DMS79 treated with DMSO at 0.1 percent for 48 hours (cell line): Measurements from ENCODE around the gene PEDS1.
A peak's percentile ranks its signal among the peaks of the same experiment; 100 is the strongest.
"Not testable (repeated sequence)": the region's sequence is repeated elsewhere in the genome, so short reads cannot be mapped to it uniquely, and the experiment has no call there.

ENCODE experiments used
- DNase-seq: peaks from one replicate; lab custom pipeline; 2025; lab: John Stamatoyannopoulos, UW

Gene PEDS1

DNA sequence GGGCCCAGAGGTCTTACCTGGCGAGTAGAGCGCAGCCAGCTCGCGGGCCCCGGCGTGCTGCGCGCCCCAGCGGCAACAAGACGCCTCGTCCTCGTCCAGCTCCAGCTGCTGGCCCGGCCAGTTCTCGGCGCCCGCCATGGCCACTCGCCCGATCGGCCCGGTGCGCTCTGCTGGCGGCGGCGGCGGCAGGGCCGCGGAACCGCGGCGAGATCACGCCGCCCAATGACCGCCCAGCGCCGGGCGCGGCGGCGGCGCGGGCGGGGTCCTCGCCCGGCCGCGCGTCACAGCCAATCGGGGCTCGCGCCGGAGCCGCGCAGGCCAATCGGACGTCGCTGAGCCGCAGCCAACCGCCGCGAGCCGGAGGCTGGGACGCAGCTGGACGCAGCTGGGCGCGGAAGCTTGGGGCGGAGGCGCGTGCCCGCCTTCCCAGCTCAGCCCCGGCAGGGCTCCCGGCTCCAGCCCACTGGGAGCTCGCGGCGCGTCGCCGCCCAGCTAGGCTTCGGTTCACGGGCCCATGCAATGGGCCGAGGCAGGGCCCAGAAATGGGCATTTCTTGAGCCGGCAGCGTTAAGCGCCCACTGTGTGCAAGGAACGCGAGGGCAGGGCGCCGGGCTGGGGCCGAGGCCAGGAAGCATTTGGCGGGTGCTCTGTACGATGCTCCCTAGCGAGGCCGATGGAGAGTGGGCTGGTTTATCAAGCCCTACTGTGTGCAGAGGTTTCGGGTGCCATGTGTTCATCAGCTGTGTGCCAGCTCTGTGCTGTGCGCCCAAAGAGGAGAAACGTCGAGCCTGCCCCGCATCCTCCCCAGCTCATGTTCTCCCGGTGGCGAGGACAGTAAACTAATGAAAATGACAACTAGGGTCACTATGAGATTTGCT, at the start of gene PEDS1:
Gene PEDS1 (minus strand): TSS at position 224 of the 878 bp plus-strand sequence. CDS start 86 bp downstream, at position 138.
- DNase-seq: peak; percentile 78

DNA sequence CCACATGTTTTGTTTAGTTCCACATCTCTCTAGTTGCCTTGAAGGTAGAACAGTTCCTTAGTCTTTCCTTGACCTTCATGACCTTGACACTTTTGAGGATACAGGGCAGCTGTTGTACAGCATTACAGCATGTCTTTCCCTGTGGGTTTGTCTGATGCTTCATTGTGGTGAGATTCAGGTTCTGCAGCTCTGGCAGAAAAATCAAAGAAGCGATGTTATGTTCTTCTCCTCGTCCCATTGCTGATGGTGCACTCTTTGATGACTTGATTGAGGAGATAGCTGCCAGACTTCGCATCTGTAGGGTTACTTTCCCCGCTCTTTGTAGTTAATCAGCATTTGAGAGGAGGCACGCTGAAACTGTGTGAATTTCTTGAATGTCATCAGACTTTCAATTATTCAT, 49.2 kb upstream of the PEDS1 start:
- DNase-seq: no peak

DNA sequence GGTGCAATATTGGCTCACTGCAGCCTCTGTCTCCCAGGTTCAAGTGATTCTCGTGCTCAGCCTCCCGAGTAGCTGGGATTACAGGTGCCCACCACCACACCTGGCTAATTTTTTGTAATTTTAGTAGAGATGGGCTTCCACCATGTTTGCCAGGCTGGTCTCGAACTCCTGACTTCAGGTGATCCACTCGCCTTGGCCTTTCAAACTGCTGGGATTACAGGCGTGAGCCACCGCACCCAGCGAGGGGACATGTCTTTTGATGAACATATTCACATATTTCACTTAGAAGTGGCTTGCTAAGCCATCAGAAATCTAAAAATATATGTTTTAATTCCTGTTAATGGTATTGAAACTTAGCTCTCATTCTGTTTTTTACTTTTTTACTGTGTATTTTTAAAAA, 48.2 kb upstream of the PEDS1 start:
- not testable (repeated sequence) for DNase-seq

DNA sequence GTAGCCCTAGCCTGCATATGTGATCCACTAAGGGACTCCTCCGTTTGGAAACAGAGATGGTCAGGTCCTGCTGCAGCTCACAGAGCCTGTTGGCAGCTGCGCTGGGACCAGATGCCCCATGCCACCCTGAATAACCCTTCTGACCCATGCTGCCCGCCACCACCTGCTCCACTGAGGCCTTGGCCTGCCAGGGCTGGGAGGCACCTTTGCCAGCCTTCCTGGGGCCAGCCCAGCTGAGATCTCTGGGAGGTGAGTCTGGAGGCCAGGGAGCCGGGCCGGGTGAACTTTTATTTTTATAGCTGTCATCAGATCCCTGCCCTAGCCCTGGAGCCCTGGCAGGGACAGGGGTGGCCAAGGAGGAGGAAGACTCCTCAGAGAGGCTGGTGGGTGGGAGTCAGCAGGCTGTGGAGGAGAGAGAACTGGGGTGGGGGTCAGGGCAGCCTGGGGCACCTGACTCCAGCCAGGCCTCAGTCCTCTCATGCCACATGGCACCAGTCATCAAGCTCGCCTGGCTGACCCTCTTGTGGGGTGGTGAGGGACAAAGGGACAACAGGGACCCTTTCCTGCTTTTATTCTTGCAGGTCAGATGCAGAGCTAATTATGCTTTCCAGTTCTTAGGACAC, 47.1 kb upstream of the PEDS1 start:
- no peak for DNase-seq

DNA sequence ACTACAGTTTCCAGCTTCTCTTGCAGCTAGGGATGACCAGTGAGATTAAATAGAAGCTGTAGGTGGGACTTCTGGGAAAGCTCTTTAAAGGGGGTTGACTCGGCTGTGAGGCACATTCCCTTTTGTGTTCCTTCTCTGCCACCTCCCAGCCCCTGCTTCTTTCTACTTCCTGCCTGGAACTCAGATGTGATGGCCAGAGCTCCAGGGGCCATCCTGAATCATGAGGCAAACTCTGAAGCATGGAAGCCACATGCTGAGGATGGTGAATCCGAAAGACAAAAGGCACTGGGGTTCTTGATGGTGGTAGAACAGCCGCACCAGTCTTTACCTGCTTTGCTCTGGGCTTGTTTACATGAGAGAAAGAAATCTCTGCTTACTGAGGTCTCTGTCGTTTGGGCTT, 46.2 kb upstream of the PEDS1 start:
- no peak for DNase-seq

DNA sequence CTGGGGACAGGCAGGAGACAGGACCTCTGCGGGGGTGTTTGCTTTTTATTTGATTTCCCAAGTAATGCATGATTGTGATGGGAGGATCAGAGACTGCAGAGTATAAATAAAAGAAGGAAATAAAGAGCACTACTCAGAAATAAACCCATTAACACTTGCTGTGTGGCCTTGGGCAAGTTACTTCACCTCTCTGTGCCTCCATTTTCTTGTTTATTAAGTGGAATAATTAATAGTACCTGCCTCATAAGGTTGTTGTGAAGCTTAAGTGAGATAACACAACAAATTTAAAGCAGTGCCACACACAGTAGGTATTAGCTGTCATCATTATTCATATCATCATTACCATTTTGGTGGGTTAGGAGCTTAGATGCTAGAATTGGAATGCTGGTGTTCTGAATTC, 45.2 kb upstream of the PEDS1 start:
- DNase-seq: no peak

DNA sequence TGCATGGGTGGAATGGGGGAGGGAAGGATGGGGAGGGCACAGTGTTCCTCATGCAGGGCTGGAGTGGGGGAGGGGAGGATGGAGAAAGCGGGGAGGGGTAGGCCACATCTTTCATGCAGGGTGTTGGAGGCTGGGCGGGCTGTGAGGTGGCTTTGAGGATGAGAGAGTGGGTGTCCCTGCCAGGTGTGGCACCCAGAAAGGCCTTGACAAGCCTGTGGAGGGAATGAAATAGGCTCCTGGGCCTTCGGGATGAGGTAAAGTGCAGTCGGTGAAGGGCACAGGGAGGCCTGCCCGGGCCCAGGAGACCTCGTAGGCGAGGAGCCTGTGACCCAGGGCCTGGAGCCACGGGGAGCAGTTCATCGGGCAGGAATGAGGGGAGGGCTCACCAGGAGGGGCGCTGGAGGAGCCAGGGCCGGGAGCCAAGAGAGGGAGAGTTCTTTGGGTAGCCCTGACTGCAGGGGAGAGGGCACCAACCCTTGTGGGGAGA, 44.7 kb upstream of the PEDS1 start:
- no peak for DNase-seq

DNA sequence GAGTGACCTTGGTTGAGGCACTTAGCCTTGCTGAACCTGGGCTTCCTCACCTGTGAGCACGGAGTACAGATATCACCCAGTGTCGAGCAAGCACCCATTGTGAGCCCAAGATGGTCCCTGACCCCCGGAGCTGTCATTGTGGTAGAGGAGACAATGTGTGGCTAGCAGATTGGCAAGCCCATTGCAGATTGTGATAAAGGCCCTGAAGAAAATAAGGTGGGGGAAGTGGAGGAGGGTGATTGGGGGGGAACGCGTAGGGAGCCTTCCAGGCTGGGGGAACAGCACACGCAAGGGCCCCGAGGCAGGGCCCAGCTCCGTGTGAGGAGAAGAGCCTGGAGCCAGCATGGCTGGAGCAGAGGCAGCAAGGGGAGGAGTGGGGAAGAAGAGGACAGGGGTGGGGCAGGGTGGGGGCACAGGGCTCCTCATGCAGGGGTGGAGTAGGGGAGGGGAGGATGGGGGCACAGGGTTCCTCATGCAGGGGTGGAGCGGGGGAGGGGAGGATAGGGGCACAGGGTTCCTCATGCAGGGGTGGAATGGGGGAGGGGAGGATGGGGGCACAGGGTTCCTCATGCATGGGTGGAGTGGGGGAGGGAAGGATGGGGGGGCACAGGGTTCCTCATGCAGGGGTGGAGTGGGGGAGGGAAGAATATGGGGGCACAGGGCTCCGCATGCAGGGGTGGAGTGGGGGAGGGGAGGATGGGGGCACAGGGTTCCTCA, 44.1 kb upstream of the PEDS1 start:
- DNase-seq: no peak

DNA sequence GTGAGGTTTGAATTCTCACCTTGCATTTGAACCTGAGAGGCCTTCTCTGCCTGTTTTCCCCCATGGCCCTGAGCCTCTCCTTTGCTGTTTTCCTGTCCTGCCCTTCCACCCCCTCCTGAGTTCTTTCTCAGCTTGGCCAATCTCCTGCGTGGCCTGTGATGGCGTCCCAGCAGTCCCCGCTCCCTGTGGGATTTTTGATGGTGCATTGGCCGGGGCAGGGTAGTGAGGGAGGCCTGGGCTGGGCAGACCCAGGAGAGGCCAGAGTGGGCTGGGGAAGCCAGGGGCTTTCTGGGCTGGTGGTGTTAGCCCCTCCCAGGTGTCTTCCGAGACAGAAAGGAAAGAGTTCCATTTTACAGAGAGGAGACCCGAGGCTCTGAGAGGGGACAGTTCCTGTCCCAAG, 43.4 kb upstream of the PEDS1 start:
- DNase-seq: no peak

DNA sequence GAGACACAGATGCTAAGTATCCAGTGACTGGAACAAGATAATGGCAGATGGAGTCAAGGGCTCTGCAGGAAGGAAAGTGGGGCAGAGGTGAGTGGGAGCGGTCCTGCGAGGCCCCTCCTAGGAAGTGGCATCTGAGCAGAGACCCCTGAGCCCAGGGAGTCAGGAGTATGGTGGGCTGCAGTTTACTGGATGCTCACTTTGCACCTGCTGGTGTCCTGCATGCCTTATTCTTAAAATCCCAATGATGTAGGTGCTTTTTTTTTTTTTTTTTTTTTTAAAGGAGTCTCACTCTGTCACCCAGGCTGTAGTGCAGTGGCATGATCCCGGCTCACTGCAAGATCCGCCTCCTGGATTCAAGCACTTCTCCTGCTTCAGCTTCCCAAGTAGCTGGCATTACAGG, 42.7 kb upstream of the PEDS1 start:
- DNase-seq: no peak

DNA sequence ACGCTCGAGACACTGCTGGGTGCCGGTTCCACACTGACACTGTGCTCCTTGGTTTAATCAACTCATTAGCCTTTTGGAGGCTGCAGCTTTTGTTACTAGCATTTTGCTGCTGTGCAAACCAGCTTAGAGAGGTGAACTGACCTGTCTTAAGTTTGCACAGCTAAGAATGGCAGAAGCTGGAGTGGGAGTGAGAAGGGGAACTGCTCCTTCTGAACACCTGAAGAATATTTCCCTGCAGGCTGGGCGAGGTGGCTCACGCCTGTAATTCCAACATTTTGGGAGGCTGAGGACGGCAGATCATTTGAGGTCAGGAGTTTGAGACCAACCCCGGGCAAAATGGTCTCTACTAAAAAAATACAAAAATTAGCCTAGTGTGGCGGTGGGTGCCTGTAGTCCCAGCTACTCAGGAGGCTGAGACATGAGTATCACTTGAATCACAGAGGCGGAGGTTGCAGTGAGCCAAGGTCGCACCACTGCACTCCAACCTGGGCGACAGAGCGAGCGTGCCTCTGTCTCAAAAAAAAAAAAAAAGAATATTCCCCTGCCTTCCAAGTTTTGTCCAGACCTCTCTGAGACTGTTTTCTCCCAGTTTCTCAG, 42.1 kb upstream of the PEDS1 start:
- no peak for DNase-seq

DNA sequence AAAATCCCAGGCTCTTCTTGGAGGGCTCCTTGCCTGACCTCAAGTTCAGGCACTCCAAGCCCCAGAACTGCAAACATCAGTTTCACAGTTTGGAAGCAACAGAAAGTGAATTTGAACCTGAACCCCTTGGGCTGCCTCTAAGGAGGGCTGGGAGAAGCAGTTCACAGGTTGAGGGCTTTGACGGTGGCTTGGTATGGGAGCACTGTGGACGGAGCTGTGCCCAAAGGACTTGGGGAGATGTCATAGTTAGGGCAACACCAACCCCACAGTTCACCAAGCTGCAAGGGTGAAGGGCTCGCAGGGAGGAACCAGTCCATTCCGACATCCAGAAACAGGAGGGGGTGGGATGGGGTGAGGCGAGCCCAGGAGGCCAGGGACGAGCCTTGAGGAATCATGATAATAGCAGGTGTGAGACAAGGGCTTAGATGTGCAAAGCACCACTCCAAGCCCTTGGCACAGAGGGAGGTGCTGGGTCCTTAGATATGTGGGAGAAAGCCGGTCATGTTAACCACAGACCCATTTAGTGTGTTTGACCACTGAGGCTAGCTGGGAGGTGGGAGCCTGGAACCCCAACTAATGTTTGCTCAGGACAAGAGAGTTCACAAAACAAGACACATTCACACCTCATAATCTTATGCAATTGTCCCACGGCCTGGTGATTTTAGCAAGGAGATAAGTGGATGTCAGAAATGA, 41.5 kb upstream of the PEDS1 start:
- DNase-seq: no peak

DNA sequence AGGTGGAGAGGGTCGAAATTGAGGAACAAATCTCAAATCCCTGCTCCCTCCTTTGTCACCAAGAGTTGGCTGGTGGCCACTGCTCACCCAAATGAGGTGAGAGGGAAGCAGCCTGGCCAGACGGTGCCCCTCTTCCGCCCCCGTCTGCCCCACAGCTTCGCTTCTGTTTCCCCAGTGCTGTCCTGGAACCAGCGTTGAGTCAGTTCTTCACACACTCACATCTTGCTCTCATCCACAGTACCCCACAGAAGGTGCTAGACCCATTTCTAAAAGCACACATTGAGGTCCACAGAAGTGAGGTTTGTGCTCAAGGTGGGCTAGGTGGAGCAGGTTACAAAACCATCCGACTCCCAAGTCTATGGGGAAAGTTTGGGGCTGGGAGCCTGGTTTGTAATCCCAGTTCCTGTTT, 40.9 kb upstream of the PEDS1 start:
- DNase-seq: no peak

DNA sequence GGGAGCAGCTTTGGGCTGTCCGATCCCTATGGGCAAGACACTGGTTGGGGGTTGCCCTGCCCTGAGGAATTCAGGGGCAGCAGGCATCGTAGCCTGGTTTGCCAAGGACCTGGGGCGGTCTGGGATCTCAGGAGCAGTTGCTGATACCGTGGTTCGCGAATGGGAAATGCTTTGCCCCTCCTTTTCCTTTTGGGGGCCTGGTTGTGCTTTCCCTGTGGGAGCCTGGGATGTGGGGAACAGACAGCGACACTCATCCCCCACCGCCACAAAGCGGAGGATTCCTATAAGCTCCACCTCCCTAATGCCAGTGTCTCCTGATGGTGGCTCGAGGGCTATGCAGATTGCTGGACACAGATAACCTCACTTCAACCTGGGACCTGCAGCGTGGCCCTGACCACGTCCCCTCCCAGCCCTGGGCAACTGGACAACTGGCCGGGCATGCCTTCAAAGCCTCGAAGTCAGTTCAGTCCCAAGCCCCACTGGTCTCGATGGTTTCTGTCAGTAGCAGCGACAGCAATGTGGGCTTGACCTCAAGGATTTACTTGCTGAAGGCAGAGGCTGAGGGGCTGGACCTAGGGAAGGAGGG, 40.4 kb upstream of the PEDS1 start:
- no peak for DNase-seq

DNA sequence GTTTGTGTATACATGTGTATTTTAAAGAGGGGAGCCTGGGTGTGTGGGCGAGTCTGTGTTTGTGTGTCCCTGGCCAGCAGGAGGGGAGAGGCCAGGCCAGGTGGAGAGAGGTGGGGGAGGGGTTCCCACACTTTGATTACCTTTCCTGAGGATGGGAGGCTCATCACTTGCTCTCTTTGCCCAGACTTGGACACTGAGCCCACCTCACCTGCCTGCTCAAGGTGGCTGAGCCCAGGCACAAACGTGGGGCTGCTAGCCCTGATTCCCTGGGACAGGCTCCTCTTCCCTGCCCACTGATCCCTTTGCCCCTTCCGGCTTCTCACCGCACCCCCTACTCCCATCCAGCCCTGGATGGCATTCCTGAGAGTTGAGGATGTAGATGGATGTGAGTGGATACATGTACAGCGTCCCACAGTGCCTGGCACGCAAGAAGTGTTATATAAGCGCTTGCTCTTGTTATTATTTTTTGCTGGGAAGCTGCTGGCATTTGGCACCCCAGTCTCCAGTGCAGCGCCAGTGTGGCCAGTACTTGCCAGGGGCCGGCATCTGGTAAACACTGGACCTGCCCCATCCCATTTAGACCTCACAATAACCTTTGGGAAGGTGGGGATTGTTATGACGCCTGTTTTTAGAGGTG, 39.8 kb upstream of the PEDS1 start:
- DNase-seq: no peak

DNA sequence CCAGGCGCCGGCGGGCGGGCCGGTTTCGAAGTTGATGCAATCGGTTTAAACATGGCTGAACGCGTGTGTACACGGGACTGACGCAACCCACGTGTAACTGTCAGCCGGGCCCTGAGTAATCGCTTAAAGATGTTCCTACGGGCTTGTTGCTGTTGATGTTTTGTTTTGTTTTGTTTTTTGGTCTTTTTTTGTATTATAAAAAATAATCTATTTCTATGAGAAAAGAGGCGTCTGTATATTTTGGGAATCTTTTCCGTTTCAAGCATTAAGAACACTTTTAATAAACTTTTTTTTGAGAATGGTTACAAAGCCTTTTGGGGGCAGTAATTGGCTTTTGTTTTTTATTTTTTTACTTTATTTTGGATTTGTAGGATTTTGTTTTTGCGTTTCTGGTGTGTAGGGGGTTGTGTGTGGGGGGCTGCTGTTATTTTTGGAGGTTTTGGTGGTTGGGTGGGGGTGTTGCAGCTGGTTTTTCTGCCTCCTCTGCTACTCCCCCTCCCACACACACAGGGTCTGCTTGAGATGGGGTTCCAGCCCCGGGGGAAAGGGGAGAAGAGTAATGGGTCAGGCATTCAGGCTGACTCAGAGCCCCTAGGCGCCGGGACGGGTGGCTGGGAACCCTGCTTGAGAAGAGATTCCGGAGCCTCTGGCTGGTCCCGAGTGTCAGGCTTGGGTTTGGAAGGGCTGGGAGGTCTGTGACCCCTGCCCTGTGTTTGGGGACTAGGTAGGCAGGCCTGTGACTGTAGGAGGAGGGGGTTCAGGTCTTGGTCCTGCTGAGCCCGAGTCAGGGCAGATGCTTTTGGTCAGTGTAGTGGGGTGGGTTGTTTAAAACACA, 39.1 kb upstream of the PEDS1 start:
- peak; percentile 72 for DNase-seq

DNA sequence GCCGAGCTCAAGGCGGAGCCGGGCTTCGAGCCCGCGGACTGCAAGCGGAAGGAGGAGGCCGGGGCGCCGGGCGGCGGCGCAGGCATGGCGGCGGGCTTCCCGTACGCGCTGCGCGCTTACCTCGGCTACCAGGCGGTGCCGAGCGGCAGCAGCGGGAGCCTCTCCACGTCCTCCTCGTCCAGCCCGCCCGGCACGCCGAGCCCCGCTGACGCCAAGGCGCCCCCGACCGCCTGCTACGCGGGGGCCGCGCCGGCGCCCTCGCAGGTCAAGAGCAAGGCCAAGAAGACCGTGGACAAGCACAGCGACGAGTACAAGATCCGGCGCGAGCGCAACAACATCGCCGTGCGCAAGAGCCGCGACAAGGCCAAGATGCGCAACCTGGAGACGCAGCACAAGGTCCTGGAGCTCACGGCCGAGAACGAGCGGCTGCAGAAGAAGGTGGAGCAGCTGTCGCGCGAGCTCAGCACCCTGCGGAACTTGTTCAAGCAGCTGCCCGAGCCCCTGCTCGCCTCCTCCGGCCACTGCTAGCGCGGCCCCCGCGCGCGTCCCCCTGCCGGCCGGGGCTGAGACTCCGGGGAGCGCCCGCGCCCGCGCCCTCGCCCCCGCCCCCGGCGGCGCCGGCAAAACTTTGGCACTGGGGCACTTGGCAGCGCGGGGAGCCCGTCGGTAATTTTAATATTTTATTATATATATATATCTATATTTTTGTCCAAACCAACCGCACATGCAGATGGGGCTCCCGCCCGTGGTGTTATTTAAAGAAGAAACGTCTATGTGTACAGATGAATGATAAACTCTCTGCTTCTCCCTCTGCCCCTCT, 38.2 kb upstream of the PEDS1 start:
- peak; percentile 48 for DNase-seq

DNA sequence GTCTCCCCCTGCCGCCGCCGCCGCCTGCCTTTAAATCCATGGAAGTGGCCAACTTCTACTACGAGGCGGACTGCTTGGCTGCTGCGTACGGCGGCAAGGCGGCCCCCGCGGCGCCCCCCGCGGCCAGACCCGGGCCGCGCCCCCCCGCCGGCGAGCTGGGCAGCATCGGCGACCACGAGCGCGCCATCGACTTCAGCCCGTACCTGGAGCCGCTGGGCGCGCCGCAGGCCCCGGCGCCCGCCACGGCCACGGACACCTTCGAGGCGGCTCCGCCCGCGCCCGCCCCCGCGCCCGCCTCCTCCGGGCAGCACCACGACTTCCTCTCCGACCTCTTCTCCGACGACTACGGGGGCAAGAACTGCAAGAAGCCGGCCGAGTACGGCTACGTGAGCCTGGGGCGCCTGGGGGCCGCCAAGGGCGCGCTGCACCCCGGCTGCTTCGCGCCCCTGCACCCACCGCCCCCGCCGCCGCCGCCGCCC, 37.6 kb upstream of the PEDS1 start:
- DNase-seq: peak; percentile 31
